Measurements from ENCODE around the gene WWC1.

DNA sequence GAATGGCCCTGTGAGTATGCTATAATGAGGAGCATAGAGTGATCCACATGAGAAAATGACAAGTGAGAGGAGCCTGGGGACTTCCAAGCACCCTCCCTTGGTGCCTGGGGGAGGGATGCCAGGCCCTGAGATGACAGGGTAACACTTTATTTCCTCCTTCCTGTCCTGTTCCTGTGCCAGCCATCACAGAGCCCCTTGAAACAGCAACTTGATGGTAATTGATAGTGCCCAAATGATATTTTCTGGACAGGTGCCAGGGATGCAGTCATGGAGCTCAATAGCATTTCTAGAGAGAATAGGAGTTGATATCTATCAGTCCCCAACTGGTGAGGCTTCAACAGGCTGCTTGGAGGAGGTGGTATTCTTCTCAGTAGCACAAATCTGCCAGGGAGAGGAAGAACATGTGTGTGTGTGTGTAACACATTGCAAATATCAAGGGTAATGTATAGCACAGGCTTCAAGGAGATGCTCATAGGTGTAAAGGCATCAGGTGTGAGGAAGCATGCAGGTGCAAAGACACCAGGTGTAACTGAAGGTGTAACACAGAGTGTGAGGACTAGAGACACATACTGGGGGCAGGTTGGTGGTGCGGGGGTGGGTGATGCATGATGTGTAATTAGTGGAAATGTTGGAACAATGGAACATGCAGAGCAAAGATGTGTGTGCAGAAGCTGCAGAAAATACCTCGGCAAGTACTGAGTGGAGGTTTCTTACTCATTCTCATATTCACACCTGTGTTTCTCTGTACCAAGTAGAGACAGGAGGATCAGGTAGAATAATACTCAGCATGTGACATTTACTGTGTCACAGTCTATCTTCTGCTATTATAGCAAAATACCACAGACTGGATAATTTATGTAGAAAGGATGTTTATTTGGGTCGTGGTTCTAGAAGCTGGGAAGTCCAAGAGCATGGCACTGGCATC lies 18.1 kb upstream of the WWC1 start:
- TF ChIP-seq, protein P1, sequence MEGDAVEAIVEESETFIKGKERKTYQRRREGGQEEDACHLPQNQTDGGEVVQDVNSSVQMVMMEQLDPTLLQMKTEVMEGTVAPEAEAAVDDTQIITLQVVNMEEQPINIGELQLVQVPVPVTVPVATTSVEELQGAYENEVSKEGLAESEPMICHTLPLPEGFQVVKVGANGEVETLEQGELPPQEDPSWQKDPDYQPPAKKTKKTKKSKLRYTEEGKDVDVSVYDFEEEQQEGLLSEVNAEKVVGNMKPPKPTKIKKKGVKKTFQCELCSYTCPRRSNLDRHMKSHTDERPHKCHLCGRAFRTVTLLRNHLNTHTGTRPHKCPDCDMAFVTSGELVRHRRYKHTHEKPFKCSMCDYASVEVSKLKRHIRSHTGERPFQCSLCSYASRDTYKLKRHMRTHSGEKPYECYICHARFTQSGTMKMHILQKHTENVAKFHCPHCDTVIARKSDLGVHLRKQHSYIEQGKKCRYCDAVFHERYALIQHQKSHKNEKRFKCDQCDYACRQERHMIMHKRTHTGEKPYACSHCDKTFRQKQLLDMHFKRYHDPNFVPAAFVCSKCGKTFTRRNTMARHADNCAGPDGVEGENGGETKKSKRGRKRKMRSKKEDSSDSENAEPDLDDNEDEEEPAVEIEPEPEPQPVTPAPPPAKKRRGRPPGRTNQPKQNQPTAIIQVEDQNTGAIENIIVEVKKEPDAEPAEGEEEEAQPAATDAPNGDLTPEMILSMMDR (IDR thresholded peaks at IDR 0.05 in 2 of 3, conservative IDR thresholded peaks at IDR 0.05 in 1 of 3; ENCODE audit: insufficient read depth in 2 of 3, low read depth in 1 of 3, low read length in 3 of 3), result no peak
- TF ChIP-seq SRF (CRISPR knock-in tag; IDR thresholded peaks at IDR 0.05) (no peak), HNRNPUL1 (IDR thresholded peaks at IDR 0.05; ENCODE audit: low read length) (no peak)

Data from K562 (cell line).